HEK293 (cell line): ENCODE data around the gene LDLRAD3.

Experiments used
- CTCF ChIA-PET: fragments of 350-600 bp; formaldehyde crosslinking; extraction: SDS; loops from one replicate; lab custom pipeline; 2021; ENCODE audit warnings: antibody characterized with exemption; lab: Yijun Ruan, JAX
- POLR2A ChIA-PET: fragments of 300-600 bp; formaldehyde crosslinking; extraction: SDS; loops from one replicate; lab custom pipeline; 2020; ENCODE audit warnings: antibody characterized with exemption, inconsistent platforms; lab: Yijun Ruan, JAX
- H3K27ac ChIP-seq: fragments of 200-500 bp; sonication (Bioruptor generic); 2 replicates; pipeline ENCODE4 v1.5.1; 2014; ENCODE audit warnings: low read depth, low read length, control low read depth, inconsistent platforms; ENCODE audit errors: extremely low read depth
- H3K36me3 ChIP-seq, 2 experiments: fragments of 200-500 bp in 1 of 2; sonication (Bioruptor generic) in 1 of 2; 1 replicate in 1 of 2; 2 replicates in 1 of 2; pipeline ENCODE4 v1.5.1; 2014 to 2017; ENCODE audit warnings: inconsistent platforms in 2 of 2, low read length in 2 of 2; ENCODE audit not compliant: control insufficient read depth in 2 of 2, insufficient read depth in 1 of 2
- H3K4me1 ChIP-seq: fragments of 200-500 bp; sonication (Bioruptor generic); 2 replicates; pipeline ENCODE4 v1.5.1; 2014; ENCODE audit warnings: mild to moderate bottlenecking, low read length, inconsistent platforms; ENCODE audit not compliant: control insufficient read depth, insufficient read depth
- H3K4me3 ChIP-seq: 2 replicates; pipeline ENCODE4 v1.5.1; 2011; ENCODE audit warnings: low read depth, mild to moderate bottlenecking, control low read depth, low read length, moderate library complexity
- H3K9me3 ChIP-seq: fragments of 200-500 bp; sonication (Bioruptor generic); 2 replicates; pipeline ENCODE4 v1.5.1; 2014; ENCODE audit warnings: low read depth, low read length, inconsistent platforms; ENCODE audit not compliant: control insufficient read depth, insufficient read depth
- HOXC10 ChIP-seq: sonication (generic); formaldehyde crosslinking; IDR thresholded peaks from 2 replicates; pipeline ENCODE4 v1.8.1; 2023; ENCODE audit warnings: mild to moderate bottlenecking, missing genetic modification reagents
- SCRT1 ChIP-seq: fragments of 450-650 bp; formaldehyde crosslinking; IDR thresholded peaks from 2 replicates; pipeline ENCODE4 v1.5.1; 2016; ENCODE audit warnings: missing biosample characterization, missing genetic modification characterization, borderline replicate concordance
- SP2 ChIP-seq: fragments of 450-650 bp; formaldehyde crosslinking; IDR thresholded peaks from 2 replicates; pipeline ENCODE4 v1.5.1; 2016; ENCODE audit warnings: missing biosample characterization, missing genetic modification characterization
- WT1 ChIP-seq: fragments of 450-650 bp; formaldehyde crosslinking; IDR thresholded peaks from 2 replicates; pipeline ENCODE4 v1.5.1; 2016; ENCODE audit warnings: missing biosample characterization, missing genetic modification characterization
- YY2 ChIP-seq: fragments of 450-650 bp; formaldehyde crosslinking; IDR thresholded peaks from 2 replicates; pipeline ENCODE4 v1.5.1; 2016; ENCODE audit warnings: missing biosample characterization, missing genetic modification characterization
- ZNF112 ChIP-seq: fragments of 450-650 bp; formaldehyde crosslinking; IDR thresholded peaks from 2 replicates; pipeline ENCODE4 v1.5.0; 2017; ENCODE audit warnings: missing biosample characterization, missing genetic modification characterization
- ZNF132 ChIP-seq: fragments of 450-650 bp; formaldehyde crosslinking; IDR thresholded peaks from 2 replicates; pipeline ENCODE4 v1.5.1; 2017; ENCODE audit warnings: missing biosample characterization, missing genetic modification characterization, borderline replicate concordance
- ZNF174 ChIP-seq: fragments of 450-650 bp; formaldehyde crosslinking; IDR thresholded peaks from 2 replicates; pipeline ENCODE4 v1.5.0; 2017; ENCODE audit warnings: missing biosample characterization, mild to moderate bottlenecking, missing genetic modification characterization
- ZNF202 ChIP-seq: fragments of 450-650 bp; formaldehyde crosslinking; IDR thresholded peaks from 2 replicates; pipeline ENCODE4 v1.5.1; 2016; ENCODE audit warnings: missing biosample characterization, missing genetic modification characterization, borderline replicate concordance
- ZNF341 ChIP-seq: fragments of 450-650 bp; formaldehyde crosslinking; IDR thresholded peaks from 2 replicates; pipeline ENCODE4; 2016; ENCODE audit warnings: low read depth, missing biosample characterization, missing genetic modification characterization
- ZNF416 ChIP-seq: fragments of 450-650 bp; formaldehyde crosslinking; IDR thresholded peaks from 2 replicates; pipeline ENCODE4 v1.5.1; 2016; ENCODE audit warnings: missing biosample characterization, missing genetic modification characterization
- ZNF544 ChIP-seq: fragments of 450-650 bp; formaldehyde crosslinking; IDR thresholded peaks from 2 replicates; pipeline ENCODE4 v1.5.0; 2017; ENCODE audit warnings: missing biosample characterization, missing genetic modification characterization
- ZNF560 ChIP-seq: fragments of 450-650 bp; formaldehyde crosslinking; IDR thresholded peaks from 2 replicates; pipeline ENCODE4 v1.5.1; 2017; ENCODE audit warnings: missing biosample characterization, missing genetic modification characterization, borderline replicate concordance
- ZNF561 ChIP-seq: fragments of 450-650 bp; IDR thresholded peaks from 2 replicates; pipeline ENCODE4 v1.5.1; 2018; ENCODE audit warnings: missing biosample characterization, missing genetic modification characterization, borderline replicate concordance
- ZNF585B ChIP-seq: fragments of 450-650 bp; formaldehyde crosslinking; IDR thresholded peaks from 2 replicates; pipeline ENCODE4 v1.5.1; 2016; ENCODE audit warnings: missing biosample characterization, missing genetic modification characterization
- ZNF600 ChIP-seq: fragments of 450-650 bp; formaldehyde crosslinking; IDR thresholded peaks from 2 replicates; pipeline ENCODE4 v1.5.1; 2016; ENCODE audit warnings: missing biosample characterization, missing genetic modification characterization
- ZNF623 ChIP-seq: fragments of 450-650 bp; formaldehyde crosslinking; IDR thresholded peaks from 2 replicates; pipeline ENCODE4 v1.5.1; 2016; ENCODE audit warnings: missing biosample characterization, missing genetic modification characterization
- ZNF776 ChIP-seq: fragments of 450-650 bp; formaldehyde crosslinking; IDR thresholded peaks from 2 replicates; pipeline ENCODE4 v1.5.0; 2017; ENCODE audit warnings: missing biosample characterization, missing genetic modification characterization, borderline replicate concordance
- ZNF792 ChIP-seq: fragments of 450-650 bp; formaldehyde crosslinking; IDR thresholded peaks from 2 replicates; pipeline ENCODE4 v1.5.1; 2016; ENCODE audit warnings: missing biosample characterization, missing genetic modification characterization
- ZSCAN30 ChIP-seq: fragments of 450-650 bp; IDR thresholded peaks from 2 replicates; pipeline ENCODE4 v1.5.1; 2018; ENCODE audit warnings: missing biosample characterization, mild to moderate bottlenecking, missing genetic modification characterization, moderate library complexity
- TF ChIP-seq, protein P1 (sequence below): fragments of 450-650 bp; formaldehyde crosslinking; IDR thresholded peaks from 2 replicates; pipeline ENCODE4 v1.5.1; 2016; ENCODE audit warnings: missing biosample characterization, missing genetic modification characterization
- TF ChIP-seq, protein P2 (sequence below): fragments of 450-650 bp; formaldehyde crosslinking; IDR thresholded peaks from 2 replicates; pipeline ENCODE4 v1.5.1; 2016; ENCODE audit warnings: missing biosample characterization, missing genetic modification characterization
- TF ChIP-seq, protein P3 (sequence below): fragments of 450-650 bp; formaldehyde crosslinking; IDR thresholded peaks from 2 replicates; pipeline ENCODE4 v1.5.1; 2016; ENCODE audit warnings: missing biosample characterization, missing genetic modification characterization

LDLRAD3 gene

DNA sequence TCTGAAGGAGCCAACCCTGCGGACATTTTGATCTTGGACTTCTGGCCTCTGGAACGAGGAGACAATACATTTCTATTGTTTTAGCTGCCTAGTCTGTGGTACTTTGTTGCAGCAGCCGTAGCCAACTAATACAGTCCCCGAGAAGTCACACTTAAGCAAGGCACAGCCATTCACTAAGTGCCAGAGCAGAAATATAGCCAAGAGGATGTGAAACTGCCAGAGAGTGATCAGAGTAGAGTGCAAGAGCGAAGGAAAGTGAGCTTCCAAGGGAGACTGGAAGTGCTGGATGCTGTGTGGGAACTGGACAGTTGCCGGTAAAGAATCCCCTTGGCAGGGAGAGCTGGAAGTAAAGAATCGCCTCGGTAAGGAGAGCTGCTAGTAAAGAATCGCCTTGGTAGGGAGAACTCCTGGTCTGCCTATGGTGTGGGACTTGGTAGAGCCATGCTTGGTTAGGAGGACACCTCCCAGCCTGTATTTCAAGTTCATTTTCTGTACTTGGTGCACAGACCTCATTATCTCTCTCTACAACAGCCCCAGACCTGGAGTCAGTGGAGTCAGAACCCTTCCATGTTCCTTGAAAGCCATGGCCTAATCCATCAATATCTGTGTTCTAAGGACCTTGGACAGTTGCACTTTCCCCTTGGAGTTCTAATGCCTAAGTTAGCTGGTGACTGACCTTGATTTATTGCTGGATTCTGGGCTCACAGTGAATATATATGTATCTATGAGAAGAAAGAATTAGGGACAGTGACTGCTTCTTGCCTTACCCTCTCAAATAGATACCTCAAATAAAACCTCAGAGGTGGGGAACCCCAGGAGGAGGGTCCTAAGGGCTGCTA is 162.1 kb downstream of the LDLRAD3 start:
- no peak overlapping the region for H3K27ac ChIP-seq
- POLR2A ChIA-PET = no interaction called here
- TF ChIP-seq, protein P1, sequence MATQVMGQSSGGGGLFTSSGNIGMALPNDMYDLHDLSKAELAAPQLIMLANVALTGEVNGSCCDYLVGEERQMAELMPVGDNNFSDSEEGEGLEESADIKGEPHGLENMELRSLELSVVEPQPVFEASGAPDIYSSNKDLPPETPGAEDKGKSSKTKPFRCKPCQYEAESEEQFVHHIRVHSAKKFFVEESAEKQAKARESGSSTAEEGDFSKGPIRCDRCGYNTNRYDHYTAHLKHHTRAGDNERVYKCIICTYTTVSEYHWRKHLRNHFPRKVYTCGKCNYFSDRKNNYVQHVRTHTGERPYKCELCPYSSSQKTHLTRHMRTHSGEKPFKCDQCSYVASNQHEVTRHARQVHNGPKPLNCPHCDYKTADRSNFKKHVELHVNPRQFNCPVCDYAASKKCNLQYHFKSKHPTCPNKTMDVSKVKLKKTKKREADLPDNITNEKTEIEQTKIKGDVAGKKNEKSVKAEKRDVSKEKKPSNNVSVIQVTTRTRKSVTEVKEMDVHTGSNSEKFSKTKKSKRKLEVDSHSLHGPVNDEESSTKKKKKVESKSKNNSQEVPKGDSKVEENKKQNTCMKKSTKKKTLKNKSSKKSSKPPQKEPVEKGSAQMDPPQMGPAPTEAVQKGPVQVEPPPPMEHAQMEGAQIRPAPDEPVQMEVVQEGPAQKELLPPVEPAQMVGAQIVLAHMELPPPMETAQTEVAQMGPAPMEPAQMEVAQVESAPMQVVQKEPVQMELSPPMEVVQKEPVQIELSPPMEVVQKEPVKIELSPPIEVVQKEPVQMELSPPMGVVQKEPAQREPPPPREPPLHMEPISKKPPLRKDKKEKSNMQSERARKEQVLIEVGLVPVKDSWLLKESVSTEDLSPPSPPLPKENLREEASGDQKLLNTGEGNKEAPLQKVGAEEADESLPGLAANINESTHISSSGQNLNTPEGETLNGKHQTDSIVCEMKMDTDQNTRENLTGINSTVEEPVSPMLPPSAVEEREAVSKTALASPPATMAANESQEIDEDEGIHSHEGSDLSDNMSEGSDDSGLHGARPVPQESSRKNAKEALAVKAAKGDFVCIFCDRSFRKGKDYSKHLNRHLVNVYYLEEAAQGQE (tag by site-specific recombination) = peak; percentile 68; the same call in 1 of the 2 replicates
- no peak for TF ChIP-seq HOXC10
- TF ChIP-seq, all 188 proteins: peak for 1
- Histone ChIP-seq H3K4me1 (peaks cover 2% of the 10 kb centered on the region; the same call in 1 of the 2 replicates), H3K36me3 (no peaks in the 10 kb centered on the region), H3K9me3 (no peaks in the 10 kb centered on the region), H3K4me3 (no peak overlapping the region)
- CTCF ChIA-PET = interaction anchor here (0.7 kb wide), 1 partner anchor 243 kb away, joined by 3 read pairs; no protein-coding TSS in a partner anchor

DNA sequence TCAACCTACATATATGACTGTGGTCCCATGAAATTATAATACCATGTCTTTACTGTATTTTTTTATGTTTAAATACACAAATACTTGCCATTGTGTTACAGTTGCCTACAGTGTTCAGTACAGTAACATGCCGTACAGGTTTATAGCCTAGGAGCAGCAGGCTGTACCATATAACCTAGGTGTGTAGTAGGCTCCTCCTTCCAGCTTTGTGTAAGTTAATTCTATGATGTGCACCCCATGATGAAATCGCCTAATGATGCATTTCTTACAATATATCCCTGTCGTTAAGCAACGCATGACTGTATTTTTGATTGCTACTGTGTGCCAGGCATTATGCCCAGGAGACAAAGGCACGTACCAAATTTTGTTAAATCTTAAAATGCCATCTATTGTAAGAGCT is 163.7 kb downstream of the LDLRAD3 start:
- TF ChIP-seq ZSCAN30 (tag by site-specific recombination) (no peak), SCRT1 (tag by site-specific recombination) (no peak), YY2 (no peak), ZNF623 (tag by site-specific recombination) (no peak), ZNF341 (tag by site-specific recombination) (no peak), SP2 (tag by site-specific recombination) (no peak), ZNF416 (tag by site-specific recombination) (no peak), WT1 (tag by site-specific recombination) (no peak), ZNF112 (no peak), ZNF544 (tag by site-specific recombination) (no peak), ZNF792 (tag by site-specific recombination) (no peak), ZNF560 (tag by site-specific recombination) (no peak)
- TF ChIP-seq, protein P2, sequence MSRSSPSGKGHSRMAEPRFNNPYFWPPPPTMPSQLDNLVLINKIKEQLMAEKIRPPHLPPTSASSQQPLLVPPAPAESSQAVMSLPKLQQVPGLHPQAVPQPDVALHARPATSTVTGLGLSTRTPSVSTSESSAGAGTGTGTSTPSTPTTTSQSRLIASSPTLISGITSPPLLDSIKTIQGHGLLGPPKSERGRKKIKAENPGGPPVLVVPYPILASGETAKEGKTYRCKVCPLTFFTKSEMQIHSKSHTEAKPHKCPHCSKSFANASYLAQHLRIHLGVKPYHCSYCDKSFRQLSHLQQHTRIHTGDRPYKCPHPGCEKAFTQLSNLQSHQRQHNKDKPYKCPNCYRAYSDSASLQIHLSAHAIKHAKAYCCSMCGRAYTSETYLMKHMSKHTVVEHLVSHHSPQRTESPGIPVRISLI (tag by site-specific recombination) = no peak
- no peaks in the 10 kb centered on the region for H3K36me3 ChIP-seq
- ChIA-PET CTCF (no interaction called here), POLR2A (no interaction called here)
- peaks cover 2% of the 10 kb centered on the region; the same call in 1 of the 2 replicates for H3K4me1 ChIP-seq
- H3K27ac ChIP-seq = no peak overlapping the region
- no peaks in the 10 kb centered on the region for H3K9me3 ChIP-seq
- H3K4me3 ChIP-seq = no peak overlapping the region

DNA sequence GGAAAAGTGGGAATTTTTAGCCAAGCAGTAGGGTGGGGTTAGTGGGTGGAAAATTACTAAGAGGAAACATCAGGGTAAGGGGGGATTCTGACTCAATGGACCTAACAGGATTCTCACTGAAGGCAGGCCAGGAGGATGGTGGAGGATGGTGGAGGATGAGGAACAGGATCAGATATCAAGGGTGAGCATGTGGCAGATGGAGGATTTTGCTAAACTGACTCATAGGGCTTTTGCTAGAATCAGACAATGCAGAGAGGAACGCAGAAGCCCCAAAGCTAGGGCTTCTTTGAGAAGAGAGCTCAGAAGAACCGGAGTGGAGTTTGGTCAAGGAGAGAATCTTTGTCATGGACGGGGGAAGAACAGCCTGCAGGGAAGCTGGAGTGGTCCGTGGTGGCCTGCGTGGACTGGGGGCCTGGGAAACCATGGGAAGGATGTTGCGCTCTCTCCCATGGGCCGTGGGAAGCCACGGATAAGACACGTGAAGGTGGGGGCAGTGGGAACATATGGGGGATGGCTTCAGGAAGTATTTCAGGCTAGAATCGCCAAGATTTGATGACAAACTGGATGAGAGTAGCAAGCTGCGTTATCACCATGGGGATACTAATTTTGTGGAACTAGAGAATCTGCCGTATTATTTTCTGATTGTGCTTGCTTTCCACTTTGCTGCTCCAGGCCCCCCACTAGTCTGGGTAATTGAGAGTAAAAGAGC is 165.2 kb downstream of the LDLRAD3 start:
- H3K27ac ChIP-seq = no peak overlapping the region
- no peak for TF ChIP-seq ZNF585B (tag by site-specific recombination)
- no peak for TF ChIP-seq ZNF600
- no peak for TF ChIP-seq ZNF202 (tag by site-specific recombination)
- no peak for TF ChIP-seq ZNF174
- no peak for TF ChIP-seq ZNF776 (tag by site-specific recombination)
- TF ChIP-seq, protein P3, sequence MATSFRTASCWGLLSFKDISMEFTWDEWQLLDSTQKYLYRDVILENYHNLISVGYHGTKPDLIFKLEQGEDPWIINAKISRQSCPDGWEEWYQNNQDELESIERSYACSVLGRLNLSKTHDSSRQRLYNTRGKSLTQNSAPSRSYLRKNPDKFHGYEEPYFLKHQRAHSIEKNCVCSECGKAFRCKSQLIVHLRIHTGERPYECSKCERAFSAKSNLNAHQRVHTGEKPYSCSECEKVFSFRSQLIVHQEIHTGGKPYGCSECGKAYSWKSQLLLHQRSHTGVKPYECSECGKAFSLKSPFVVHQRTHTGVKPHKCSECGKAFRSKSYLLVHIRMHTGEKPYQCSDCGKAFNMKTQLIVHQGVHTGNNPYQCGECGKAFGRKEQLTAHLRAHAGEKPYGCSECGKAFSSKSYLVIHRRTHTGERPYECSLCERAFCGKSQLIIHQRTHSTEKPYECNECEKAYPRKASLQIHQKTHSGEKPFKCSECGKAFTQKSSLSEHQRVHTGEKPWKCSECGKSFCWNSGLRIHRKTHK (tag by site-specific recombination) = no peak
- no peak for TF ChIP-seq ZNF561 (tag by site-specific recombination)
- no peak for TF ChIP-seq ZNF132

More for the DNA sequence above, 165.2 kb downstream of the LDLRAD3 start:
- ChIA-PET POLR2A (no interaction called here), CTCF (interaction anchor here (0.9 to 1.7 kb wide), 2 partner anchors 66 to 287 kb away, joined by 4 to 8 read pairs; no protein-coding TSS in a partner anchor)
- H3K4me3 ChIP-seq = no peak overlapping the region
- H3K36me3 ChIP-seq = no peaks in the 10 kb centered on the region
- no peaks in the 10 kb centered on the region for H3K9me3 ChIP-seq
- peaks cover 2% of the 10 kb centered on the region; the same call in 1 of the 2 replicates for H3K4me1 ChIP-seq
